Left lung (tissue), 10 donors: ENCODE measurements around the gene TMEM14C. TPM values are rescaled to one million over a fixed set of nuclear protein-coding genes. Genes with fewer than 3 reads are reported as not detected.
"Not testable (repeated sequence)": the region's sequence is repeated elsewhere in the genome, so short reads cannot be mapped to it uniquely, and the experiment has no call there.

Experiments used
- ATAC-seq: fragments of 200-7000 bp; cut with Tn5 transposase; one replicate; pipeline ENCODE4 v1.9.1; 2020; ENCODE audit warnings: moderate library complexity
- DNase-seq, 4 donors: peaks; one replicate each; pipeline ENCODE4 v3.0.0-alpha.2; 2013 to 2020
- H3K27ac ChIP-seq, 2 donors: fragments of 200-600 bp; sonication (generic) in 1 of 2; one replicate each; pipeline versions ENCODE4 v1.5.0 to v1.8.0; 2020 to 2021
- H3K27me3 ChIP-seq, 2 donors: fragments of 200-600 bp; sonication (generic) in 1 of 2; one replicate each; pipeline versions ENCODE4 v1.5.0 to v1.8.0; 2020 to 2021
- H3K36me3 ChIP-seq, 2 donors: fragments of 200-600 bp; sonication (generic) in 1 of 2; one replicate each; pipeline versions ENCODE4 v1.5.0 to v1.8.0; 2020 to 2021
- H3K4me1 ChIP-seq, 2 donors: fragments of 200-600 bp; one replicate each; pipeline ENCODE4 v1.8.0; 2021
- H3K4me3 ChIP-seq, 2 donors: fragments of 200-600 bp; sonication (generic) in 1 of 2; one replicate each; pipeline versions ENCODE4 v1.5.0 to v1.8.0; 2020 to 2021; ENCODE audit warnings: mild to moderate bottlenecking in 1 of 2
- H3K9me3 ChIP-seq, 2 donors: fragments of 200-600 bp; sonication (generic) in 1 of 2; one replicate each; pipeline versions ENCODE4 v1.5.0 to v1.8.0; 2020 to 2021
- intact Hi-C, 2 donors: fragments of 100-400 bp; cut with DNase I; formaldehyde crosslinking; loops; one replicate each; pipeline versions ENCODE4 v1.11.2 to v1.14.2; 2022
- polyA plus RNA-seq, 6 donors: library from polyadenylated mRNA; unstranded; fragments of 120-200 nt; gene quantifications; one replicate each; pipeline ENCODE4 v1.2.1, GENCODE V29; 2013; ENCODE audit not compliant: insufficient read length in 6 of 6
- total RNA-seq, 2 donors: library from RNA; stranded (reverse); fragmentation: NEBNext Ultra II Directional; extraction: Animal tissue kit (Norgen Biotek cat#: 25700); gene quantifications; one replicate each; pipeline ENCODE4 v1.2.1, GENCODE V29; 2021
- TF ChIP-seq, protein P1 (sequence below), 2 donors: fragments of 200-600 bp; sonication (generic) in 1 of 2; IDR thresholded peaks; one replicate each; pipeline versions ENCODE4 v1.5.0 to v1.8.0; 2021; ENCODE audit warnings: antibody characterized with exemption in 2 of 2
- donor health status: DM: no; HTN: yes; CAD: no.
- donor health status: DM: no; HTN: no; CAD: no.

The TMEM14C gene
- total and polyA plus RNA-seq, 8 donors: 81.8 to 154 (median 147) TPM

DNA sequence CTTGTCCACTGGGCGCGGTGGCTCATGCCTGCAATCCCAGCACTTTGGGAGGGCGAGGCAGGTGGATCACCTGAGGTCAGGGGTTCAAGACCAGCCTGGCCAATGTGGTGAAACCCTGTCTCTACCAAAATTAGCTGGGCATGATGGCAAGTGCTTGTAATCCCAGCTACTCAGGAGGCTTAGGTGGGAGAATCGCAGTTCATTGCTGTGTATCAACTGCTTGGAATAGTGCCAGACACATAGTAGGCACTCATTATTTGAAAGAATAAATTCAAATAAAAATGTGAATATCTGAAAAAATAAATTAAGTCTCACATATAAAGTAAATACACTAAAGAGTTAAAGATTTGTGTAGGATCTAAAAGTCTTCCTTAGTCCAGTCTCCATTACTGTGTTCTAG, 26.2 kb upstream of the TMEM14C start:
- no peak overlapping the region for H3K4me3 ChIP-seq
- DNase-seq (no peak), ATAC-seq (no peak)
- peaks cover 0 to 39% of the 10 kb centered on the region in 2 donors for H3K36me3 ChIP-seq
- H3K9me3 ChIP-seq: no peaks in the 10 kb centered on the region
- TF ChIP-seq, protein P1, sequence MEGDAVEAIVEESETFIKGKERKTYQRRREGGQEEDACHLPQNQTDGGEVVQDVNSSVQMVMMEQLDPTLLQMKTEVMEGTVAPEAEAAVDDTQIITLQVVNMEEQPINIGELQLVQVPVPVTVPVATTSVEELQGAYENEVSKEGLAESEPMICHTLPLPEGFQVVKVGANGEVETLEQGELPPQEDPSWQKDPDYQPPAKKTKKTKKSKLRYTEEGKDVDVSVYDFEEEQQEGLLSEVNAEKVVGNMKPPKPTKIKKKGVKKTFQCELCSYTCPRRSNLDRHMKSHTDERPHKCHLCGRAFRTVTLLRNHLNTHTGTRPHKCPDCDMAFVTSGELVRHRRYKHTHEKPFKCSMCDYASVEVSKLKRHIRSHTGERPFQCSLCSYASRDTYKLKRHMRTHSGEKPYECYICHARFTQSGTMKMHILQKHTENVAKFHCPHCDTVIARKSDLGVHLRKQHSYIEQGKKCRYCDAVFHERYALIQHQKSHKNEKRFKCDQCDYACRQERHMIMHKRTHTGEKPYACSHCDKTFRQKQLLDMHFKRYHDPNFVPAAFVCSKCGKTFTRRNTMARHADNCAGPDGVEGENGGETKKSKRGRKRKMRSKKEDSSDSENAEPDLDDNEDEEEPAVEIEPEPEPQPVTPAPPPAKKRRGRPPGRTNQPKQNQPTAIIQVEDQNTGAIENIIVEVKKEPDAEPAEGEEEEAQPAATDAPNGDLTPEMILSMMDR (IDR thresholded peaks at IDR 0.05): no peak
- peaks cover 16 to 32% of the 10 kb centered on the region in 2 donors for H3K4me1 ChIP-seq
- no peaks in the 10 kb centered on the region for H3K27me3 ChIP-seq
- intact Hi-C loops: no loop called here
- no peak overlapping the region for H3K27ac ChIP-seq

DNA sequence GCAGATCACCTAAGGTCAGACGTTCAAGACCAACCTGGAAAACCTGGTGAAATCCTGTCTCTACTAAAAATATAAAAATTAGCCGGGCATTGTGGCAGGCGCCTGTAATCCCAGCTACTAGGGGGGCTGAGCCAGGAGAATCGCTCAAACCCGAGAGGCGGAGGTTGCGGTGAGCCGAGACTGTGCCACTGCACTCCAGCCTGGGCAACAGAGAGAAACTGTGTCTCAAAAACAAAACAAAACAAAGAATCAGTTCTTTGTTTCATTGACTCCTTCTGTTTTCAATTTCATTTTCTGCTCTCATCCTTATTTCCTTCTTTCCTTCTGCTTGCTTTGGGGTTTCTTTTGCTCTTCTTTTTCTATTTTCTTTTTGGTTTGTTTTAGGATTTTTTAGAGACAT, 8.9 kb upstream of the TMEM14C start:
- Histone ChIP-seq H3K36me3 (peaks cover 0 to 18% of the 10 kb centered on the region in 2 donors), H3K27ac (no peak overlapping the region), H3K27me3 (no peaks in the 10 kb centered on the region), H3K4me3 (no peak overlapping the region), H3K9me3 (peaks cover 0 to 4% of the 10 kb centered on the region in 2 donors), H3K4me1 (no peaks in the 10 kb centered on the region)
- ATAC-seq (no peak), DNase-seq (no peak)
- intact Hi-C loops: no loop called here
- TF ChIP-seq, protein P1 (IDR thresholded peaks at IDR 0.05): no peak

DNA sequence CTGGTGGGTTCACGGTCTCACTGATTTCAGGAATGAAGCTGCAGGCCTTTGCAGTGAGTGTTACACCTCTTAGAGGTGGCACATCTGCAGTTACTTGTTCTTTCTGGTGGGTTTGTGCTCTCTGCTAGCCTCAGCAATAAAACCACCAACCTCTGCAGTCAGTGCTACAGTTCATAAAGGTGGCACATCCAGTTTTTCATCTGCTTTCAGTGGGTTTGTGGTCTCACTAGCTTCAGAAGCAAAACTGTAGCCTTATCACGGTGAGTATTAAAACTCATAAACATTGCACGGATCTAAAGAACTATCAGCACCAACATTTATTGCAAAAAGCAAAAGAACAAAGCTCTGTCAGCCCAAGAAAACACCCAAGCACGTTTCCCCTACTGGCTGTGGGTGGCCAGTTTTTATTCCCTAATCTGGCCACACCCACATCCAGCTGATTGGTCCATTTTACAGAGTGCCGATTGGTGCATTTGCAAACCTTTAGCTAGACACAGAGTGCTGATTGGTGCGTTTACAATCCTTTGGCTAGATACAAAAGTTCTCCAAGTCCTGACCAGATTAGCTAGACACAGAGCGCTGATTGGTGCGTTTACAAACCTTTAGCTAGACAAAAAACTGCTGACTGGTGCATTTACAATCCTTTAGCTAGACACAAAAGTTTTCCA, 3.4 kb upstream of the TMEM14C start:
- H3K4me3 ChIP-seq: peak overlapping the region; percentile 66 to 74
- H3K27ac ChIP-seq: peak overlapping the region; percentile 84 to 90
- peaks cover 0 to 10% of the 10 kb centered on the region in 2 donors for H3K9me3 ChIP-seq
- ATAC-seq: no peak
- H3K36me3 ChIP-seq: no peaks in the 10 kb centered on the region
- intact Hi-C loops: no loop called here
- TF ChIP-seq, protein P1 (IDR thresholded peaks at IDR 0.05): no peak
- no peaks in the 10 kb centered on the region for H3K27me3 ChIP-seq
- peaks cover 10 to 39% of the 10 kb centered on the region in 2 donors for H3K4me1 ChIP-seq
- no peak for DNase-seq

DNA sequence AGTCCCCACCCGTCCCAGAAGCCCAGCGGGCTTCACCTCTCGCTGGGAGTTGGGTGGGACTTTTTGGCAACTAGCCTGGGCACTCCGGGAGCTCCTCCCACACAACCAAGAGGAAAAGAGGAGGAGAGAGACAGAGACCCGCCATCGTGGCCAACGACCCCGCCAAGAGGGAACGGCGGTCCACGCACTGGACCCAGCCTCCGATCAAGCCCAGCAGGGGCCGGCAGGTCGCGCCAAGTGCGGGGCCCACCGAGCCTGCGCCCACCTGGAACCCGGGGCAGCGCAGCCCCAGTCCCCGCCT, 3.0 kb upstream of the TMEM14C start:
- TF ChIP-seq, protein P1 (IDR thresholded peaks at IDR 0.05): no peak
- no peak for ATAC-seq
- Histone ChIP-seq H3K27me3 (no peaks in the 10 kb centered on the region), H3K36me3 (no peaks in the 10 kb centered on the region), H3K9me3 (peaks cover 0 to 10% of the 10 kb centered on the region in 2 donors), H3K4me1 (peaks cover 10 to 39% of the 10 kb centered on the region in 2 donors), H3K4me3 (peak overlapping the region; percentile 66 to 74), H3K27ac (peak overlapping the region; percentile 84 to 90)
- intact Hi-C loops: no loop called here
- DNase-seq: peak in 1 of 4 donors; percentile 36

DNA sequence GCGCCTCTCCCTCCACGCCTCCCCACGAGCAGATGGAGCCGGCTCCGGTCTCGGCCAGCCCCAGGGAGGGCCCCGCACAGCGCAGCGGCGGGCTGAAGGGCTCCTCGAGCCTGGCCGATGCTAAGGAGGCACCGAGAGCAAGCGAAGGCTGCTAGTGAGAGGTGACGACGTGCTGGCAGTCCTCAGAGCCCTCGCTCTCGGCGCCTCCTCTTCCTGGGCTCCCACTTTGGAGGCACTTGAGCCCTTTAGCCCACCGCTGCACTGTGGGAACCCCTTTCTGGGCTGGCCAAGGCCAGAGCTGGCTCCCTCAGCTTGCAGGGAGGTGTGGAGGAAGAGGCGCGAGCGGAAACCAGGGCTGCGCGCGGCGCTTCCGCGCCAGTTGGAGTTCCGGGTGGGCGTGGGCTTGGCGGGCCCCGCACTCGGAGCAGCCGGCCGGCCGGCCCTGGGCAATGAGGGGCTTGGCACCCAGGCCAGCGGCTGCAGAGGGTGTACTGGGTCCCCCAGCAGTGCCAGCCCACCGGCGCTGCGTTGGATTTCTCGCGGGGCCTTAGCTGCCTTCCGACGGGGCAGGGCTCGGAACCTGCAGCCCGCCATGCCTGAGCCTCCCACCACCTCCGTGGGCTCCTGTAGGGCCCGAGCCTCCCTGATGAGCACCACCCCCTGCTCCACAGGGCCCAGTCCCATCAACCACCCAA, 2.5 kb upstream of the TMEM14C start:
- peak overlapping the region; percentile 66 to 74 for H3K4me3 ChIP-seq
- H3K36me3 ChIP-seq: peaks cover 0 to under 1% of the 10 kb centered on the region in 2 donors
- intact Hi-C loops: no loop called here
- H3K27ac ChIP-seq: peak overlapping the region; percentile 84 to 90
- peak; percentile 36 for ATAC-seq
- TF ChIP-seq, protein P1 (IDR thresholded peaks at IDR 0.05): no peak
- peaks cover 10 to 39% of the 10 kb centered on the region in 2 donors for H3K4me1 ChIP-seq
- no peaks in the 10 kb centered on the region for H3K27me3 ChIP-seq
- DNase-seq: peak; percentile 7 to 94 (median 59)
- H3K9me3 ChIP-seq: peaks cover 0 to 10% of the 10 kb centered on the region in 2 donors

DNA sequence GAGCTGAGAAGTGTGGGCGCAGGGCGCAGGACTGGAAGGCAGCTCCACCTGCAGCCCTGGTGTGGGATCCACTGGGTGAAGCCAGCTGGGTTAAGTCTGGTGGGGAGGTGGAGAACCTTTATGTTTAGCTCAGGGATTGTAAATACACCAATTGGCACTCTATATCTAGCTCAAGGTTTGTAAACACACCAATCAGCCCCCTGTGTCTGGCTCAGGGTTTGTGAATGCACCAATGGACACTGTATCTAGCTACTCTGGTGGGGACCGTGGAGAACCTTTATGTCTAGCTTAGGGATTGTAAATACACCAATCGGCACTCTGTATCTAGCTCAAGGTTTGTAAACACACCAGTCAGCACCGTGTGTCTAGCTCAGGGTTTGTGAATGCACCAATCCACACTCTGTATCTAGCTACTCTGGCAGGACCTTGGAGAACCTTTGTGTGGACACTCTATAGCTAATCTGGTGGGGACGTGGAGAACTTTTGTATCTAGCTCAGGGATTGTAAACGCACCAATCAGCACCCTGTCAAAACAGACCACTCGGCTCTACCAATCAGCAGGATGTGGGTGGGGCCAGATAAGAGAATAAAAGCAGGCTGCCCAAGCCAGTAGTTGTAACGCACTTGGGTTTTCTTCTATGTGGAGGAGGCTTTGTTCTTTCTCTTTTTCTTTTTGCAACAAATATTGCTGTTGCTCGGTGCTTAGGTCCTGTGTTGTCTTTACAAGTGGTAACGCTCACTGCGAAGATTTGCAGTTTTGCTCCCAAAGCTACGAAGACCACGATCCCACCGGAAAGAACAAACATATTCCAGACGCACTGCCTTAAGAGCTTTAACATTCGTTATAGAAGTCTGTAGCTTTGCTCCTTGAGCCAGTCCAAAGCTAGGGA, 1.7 kb upstream of the TMEM14C start:
- ATAC-seq, intact Hi-C loops, H3K27me3 ChIP-seq, H3K36me3 ChIP-seq, H3K9me3 ChIP-seq, DNase-seq: not testable (repeated sequence)
- Histone ChIP-seq H3K4me3 (peak overlapping the region; percentile 66 to 74), H3K27ac (peak overlapping the region; percentile 84 to 90), H3K4me1 (peaks cover 10 to 39% of the 10 kb centered on the region in 2 donors)
